Colonic mucosa (tissue), 4 donors: ENCODE measurements around the gene SCOC. TPM values are rescaled to one million over a fixed set of nuclear protein-coding genes. Genes with fewer than 3 reads are reported as not detected.

Experiments used
- DNase-seq: peaks from one replicate; pipeline ENCODE4 v3.0.0-alpha.2; 2020
- H3K27ac ChIP-seq: fragments of 200-600 bp; one replicate; pipeline ENCODE4 v1.8.0; 2021
- H3K27me3 ChIP-seq: fragments of 200-600 bp; one replicate; pipeline ENCODE4 v1.8.0; 2021
- H3K36me3 ChIP-seq: fragments of 200-600 bp; one replicate; pipeline ENCODE4 v1.8.0; 2021
- H3K4me1 ChIP-seq: fragments of 200-600 bp; one replicate; pipeline ENCODE4 v1.8.0; 2021; ENCODE audit warnings: mild to moderate bottlenecking
- H3K4me3 ChIP-seq: fragments of 200-600 bp; one replicate; pipeline ENCODE4 v1.8.0; 2021
- H3K9ac ChIP-seq, 2 donors: one replicate each; pipeline ENCODE4 v1.7.0; 2013; ENCODE audit warnings: control low read depth in 2 of 2, low read depth in 2 of 2, low read length in 2 of 2
- H3K9me3 ChIP-seq: fragments of 200-600 bp; one replicate; pipeline ENCODE4 v1.8.0; 2021
- intact Hi-C: fragments of 100-400 bp; cut with DNase I; formaldehyde crosslinking; loops from one replicate; pipeline ENCODE4 v1.14.1; 2022
- total RNA-seq, 2 donors: library from RNA; stranded (reverse); fragmentation: NEBNext Ultra II Directional in 1 of 2; extraction: Animal tissue kit (Norgen Biotek cat#: 25700) in 1 of 2; gene quantifications; one replicate each; pipeline ENCODE4 v1.2.1, GENCODE V29; 2021
- TF ChIP-seq, protein P1 (sequence below): fragments of 200-600 bp; IDR thresholded peaks from one replicate; pipeline ENCODE4 v1.8.0; 2022; ENCODE audit warnings: antibody characterized with exemption, mild to moderate bottlenecking
- donor health status: healthy.
- donor health status: DM: no; HTN: no; CAD: no.
- donor health status: DM: no; HTN: no; CAD: no.

Gene SCOC
- total RNA-seq, 2 donors from 2014 or later, result 58.5 to 65.0 TPM

DNA sequence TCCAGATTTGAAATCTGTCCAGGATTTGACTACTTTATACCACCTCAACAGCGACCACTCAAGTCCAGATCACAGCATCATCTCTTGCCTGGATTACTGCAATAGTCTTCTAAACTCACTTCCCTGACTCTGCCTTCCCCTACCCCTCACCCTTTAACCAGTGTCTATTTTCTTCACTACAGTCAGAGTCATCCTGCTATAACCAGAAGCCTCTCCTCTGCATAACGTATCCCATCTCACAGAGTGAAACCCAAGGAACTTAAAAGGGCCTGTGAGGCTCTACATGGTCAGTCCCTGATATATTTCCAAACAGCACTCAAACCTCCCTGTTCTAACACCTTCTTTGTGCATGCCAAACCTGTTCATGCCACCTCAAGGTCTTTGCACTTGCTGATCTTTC, 40.7 kb upstream of the SCOC start:
- TF ChIP-seq, protein P1, sequence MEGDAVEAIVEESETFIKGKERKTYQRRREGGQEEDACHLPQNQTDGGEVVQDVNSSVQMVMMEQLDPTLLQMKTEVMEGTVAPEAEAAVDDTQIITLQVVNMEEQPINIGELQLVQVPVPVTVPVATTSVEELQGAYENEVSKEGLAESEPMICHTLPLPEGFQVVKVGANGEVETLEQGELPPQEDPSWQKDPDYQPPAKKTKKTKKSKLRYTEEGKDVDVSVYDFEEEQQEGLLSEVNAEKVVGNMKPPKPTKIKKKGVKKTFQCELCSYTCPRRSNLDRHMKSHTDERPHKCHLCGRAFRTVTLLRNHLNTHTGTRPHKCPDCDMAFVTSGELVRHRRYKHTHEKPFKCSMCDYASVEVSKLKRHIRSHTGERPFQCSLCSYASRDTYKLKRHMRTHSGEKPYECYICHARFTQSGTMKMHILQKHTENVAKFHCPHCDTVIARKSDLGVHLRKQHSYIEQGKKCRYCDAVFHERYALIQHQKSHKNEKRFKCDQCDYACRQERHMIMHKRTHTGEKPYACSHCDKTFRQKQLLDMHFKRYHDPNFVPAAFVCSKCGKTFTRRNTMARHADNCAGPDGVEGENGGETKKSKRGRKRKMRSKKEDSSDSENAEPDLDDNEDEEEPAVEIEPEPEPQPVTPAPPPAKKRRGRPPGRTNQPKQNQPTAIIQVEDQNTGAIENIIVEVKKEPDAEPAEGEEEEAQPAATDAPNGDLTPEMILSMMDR, result no peak
- no peak overlapping the region for H3K4me3 ChIP-seq
- DNase-seq, result no peak
- H3K27ac ChIP-seq, result no peak overlapping the region
- no peaks in the 10 kb centered on the region for H3K36me3 ChIP-seq
- no peaks in the 10 kb centered on the region for H3K27me3 ChIP-seq
- no peak overlapping the region for H3K9ac ChIP-seq
- H3K4me1 ChIP-seq, result no peaks in the 10 kb centered on the region
- intact Hi-C loops, result no loop called here
- H3K9me3 ChIP-seq, result no peaks in the 10 kb centered on the region

DNA sequence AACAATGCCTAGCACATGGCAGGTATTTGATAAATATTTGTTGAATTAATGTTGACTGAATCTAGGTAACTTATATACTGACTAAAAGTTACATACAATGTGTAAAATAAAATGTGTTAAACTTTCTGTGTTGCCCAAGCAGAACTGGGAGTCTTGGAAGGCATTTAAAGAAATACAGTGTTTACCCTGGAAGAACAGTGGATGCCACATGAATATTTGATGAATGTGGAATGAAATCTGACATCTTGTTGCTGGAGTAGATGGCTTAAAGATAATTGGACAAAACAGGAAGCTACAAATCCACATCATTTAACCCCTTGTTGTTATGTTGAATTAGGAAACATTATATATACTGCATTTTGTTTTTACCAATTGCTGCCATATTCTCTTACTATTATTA, 39.9 kb upstream of the SCOC start:
- H3K4me3 ChIP-seq, result no peak overlapping the region
- no peak overlapping the region for H3K27ac ChIP-seq
- TF ChIP-seq, protein P1, result no peak
- no peaks in the 10 kb centered on the region for H3K27me3 ChIP-seq
- DNase-seq, result no peak
- H3K9ac ChIP-seq, result no peak overlapping the region
- H3K4me1 ChIP-seq, result no peaks in the 10 kb centered on the region
- H3K9me3 ChIP-seq, result no peaks in the 10 kb centered on the region
- intact Hi-C loops, result no loop called here
- H3K36me3 ChIP-seq, result no peaks in the 10 kb centered on the region

DNA sequence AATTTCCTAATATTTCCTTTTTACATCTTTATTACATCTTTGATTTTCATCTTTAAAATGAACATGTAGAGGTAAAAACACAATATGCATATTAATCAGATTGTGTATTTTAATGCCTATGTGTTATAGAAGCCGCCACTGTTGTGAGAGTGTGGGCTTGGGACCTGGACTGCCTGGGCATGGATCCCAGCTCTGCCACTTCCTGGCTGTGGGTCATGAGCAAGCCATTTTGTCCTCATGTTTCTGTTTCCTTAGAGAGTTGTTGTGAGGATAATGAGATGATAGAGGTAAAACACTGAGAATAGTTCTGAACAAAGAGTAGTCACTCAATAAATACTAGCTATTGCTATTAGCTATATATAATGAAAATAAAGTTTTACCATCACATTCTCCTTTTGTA, 38.4 kb upstream of the SCOC start:
- intact Hi-C loops, result no loop called here
- Histone ChIP-seq H3K9ac (no peak overlapping the region), H3K9me3 (no peaks in the 10 kb centered on the region), H3K4me1 (no peaks in the 10 kb centered on the region), H3K4me3 (no peak overlapping the region), H3K27me3 (no peaks in the 10 kb centered on the region), H3K27ac (no peak overlapping the region), H3K36me3 (no peaks in the 10 kb centered on the region)
- TF ChIP-seq, protein P1, result no peak
- DNase-seq, result no peak

DNA sequence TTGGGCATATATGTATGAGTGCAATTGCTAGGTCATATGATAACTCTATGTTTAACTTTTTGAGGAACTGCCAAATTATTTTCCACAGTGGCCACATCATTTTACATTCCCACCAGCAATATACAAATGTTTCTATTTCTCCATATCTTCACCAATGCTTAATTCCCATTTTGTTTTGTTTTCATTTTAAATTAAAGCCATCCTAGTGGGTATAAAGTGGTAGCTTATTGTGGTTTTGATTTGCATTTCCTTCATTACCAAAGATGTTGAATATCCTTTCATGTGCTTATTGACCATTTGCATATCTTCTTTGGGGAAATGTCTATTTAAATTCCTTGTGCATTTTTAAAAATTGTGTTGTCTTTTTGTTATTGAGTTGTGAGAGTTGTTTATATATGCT, 36.7 kb upstream of the SCOC start:
- intact Hi-C loops, result no loop called here
- TF ChIP-seq, protein P1, result no peak
- Histone ChIP-seq H3K36me3 (no peaks in the 10 kb centered on the region), H3K4me1 (no peaks in the 10 kb centered on the region), H3K9me3 (no peaks in the 10 kb centered on the region), H3K27ac (no peak overlapping the region), H3K9ac (no peak overlapping the region), H3K4me3 (no peak overlapping the region), H3K27me3 (no peaks in the 10 kb centered on the region)
- DNase-seq, result no peak

DNA sequence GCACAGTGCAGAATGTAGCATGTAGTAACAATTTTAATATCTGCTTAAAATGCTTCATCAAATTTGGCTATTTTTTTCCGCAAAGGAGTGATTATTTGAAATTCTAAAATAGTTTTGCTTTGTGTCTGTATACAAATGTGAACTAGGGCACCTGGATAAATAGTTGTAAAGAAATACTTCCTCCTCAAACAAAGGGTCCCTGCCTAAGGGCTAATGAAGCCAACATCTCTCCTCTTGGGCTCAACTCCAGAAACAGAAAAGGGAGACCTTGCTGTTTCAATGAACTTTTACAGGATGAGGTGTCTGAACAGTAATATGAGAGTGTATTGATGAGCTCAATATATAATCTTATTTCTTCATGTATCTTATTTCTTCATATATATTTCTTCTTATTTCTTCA, 30.8 kb upstream of the SCOC start:
- Histone ChIP-seq H3K36me3 (no peaks in the 10 kb centered on the region), H3K9ac (no peak overlapping the region), H3K4me3 (no peak overlapping the region), H3K9me3 (no peaks in the 10 kb centered on the region), H3K4me1 (no peaks in the 10 kb centered on the region), H3K27me3 (no peaks in the 10 kb centered on the region), H3K27ac (peak overlapping the region; percentile 25)
- TF ChIP-seq, protein P1, result no peak
- DNase-seq, result no peak
- intact Hi-C loops, result no loop called here

DNA sequence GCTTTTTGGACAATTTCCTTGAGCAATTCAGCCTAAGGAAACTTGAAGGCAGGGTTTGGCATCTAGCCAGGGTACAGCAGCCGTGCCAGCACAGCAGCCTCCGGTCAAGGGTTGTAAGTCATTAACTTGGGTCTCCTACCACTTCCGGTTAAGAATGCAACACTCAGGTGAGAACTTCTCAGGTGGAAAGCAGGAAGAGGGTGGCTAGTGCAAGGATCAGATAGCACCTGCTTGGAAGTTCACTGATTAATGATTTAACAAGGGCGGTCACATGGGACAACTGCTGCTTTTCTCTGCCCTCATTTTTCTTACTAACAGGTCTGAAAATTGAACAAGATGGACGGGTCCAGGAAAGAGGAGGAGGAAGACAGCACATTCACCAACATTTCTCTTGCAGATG, 30.1 kb upstream of the SCOC start:
- H3K27ac ChIP-seq, result peak overlapping the region; percentile 25
- no peak overlapping the region for H3K4me3 ChIP-seq

More for the DNA sequence above, 30.1 kb upstream of the SCOC start:
- intact Hi-C loops, result no loop called here
- Histone ChIP-seq H3K36me3 (no peaks in the 10 kb centered on the region), H3K9me3 (no peaks in the 10 kb centered on the region), H3K9ac (peak overlapping the region in 1 of 2 donors; percentile 36), H3K27me3 (no peaks in the 10 kb centered on the region), H3K4me1 (no peaks in the 10 kb centered on the region)
- peak; percentile 93 for DNase-seq
- TF ChIP-seq, protein P1, result no peak
